Measurements from ENCODE around the gene ARHGEF6.
"Not testable (repeated sequence)": the region's sequence is repeated elsewhere in the genome, so short reads cannot be mapped to it uniquely, and the experiment has no call there.

Gene ARHGEF6, protein sequence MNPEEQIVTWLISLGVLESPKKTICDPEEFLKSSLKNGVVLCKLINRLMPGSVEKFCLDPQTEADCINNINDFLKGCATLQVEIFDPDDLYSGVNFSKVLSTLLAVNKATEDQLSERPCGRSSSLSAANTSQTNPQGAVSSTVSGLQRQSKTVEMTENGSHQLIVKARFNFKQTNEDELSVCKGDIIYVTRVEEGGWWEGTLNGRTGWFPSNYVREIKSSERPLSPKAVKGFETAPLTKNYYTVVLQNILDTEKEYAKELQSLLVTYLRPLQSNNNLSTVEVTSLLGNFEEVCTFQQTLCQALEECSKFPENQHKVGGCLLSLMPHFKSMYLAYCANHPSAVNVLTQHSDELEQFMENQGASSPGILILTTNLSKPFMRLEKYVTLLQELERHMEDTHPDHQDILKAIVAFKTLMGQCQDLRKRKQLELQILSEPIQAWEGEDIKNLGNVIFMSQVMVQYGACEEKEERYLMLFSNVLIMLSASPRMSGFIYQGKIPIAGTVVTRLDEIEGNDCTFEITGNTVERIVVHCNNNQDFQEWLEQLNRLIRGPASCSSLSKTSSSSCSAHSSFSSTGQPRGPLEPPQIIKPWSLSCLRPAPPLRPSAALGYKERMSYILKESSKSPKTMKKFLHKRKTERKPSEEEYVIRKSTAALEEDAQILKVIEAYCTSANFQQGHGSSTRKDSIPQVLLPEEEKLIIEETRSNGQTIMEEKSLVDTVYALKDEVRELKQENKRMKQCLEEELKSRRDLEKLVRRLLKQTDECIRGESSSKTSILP

GRCh38 chrX:136780763-136781162 is at the start of gene ARHGEF6:
Gene ARHGEF6, minus strand, starts transcription at chrX:136780932. Its CDS starts 50 bp downstream, at chrX:136780882.
- DNase-seq, result no peak

DNA sequence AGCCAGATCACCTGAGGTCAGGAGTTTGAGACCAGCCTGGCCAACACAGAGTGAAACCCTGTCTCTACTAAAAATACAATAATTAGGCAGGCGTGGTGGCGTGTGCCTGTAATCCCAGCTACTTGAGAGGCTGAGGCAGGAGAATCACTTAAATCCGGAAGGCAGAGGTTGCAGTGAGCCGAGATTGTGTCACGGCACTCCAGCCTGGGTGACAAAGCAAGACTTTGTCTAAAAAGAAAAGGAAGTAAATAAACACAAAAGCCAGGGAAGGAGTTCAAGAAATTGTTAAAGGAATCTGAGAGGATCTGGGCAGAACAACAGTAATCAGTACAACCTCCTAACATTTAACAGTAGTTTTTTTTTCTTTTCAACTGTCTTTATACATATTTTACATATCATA is 48.7 kb upstream of the ARHGEF6 start:
- no peak for DNase-seq

- DNase-seq, result no peak
Observed at GRCh38 chrX:136828830-136829229, 48.1 kb upstream of the ARHGEF6 start.

GRCh38 chrX:136827026-136827425 is 46.3 kb upstream of the ARHGEF6 start:
- no peak for DNase-seq

GRCh38 chrX:136825771-136826170 is 45.0 kb upstream of the ARHGEF6 start:
- DNase-seq, result no peak

GRCh38 chrX:136823175-136823574 is 42.4 kb upstream of the ARHGEF6 start:
- no peak for DNase-seq

DNA sequence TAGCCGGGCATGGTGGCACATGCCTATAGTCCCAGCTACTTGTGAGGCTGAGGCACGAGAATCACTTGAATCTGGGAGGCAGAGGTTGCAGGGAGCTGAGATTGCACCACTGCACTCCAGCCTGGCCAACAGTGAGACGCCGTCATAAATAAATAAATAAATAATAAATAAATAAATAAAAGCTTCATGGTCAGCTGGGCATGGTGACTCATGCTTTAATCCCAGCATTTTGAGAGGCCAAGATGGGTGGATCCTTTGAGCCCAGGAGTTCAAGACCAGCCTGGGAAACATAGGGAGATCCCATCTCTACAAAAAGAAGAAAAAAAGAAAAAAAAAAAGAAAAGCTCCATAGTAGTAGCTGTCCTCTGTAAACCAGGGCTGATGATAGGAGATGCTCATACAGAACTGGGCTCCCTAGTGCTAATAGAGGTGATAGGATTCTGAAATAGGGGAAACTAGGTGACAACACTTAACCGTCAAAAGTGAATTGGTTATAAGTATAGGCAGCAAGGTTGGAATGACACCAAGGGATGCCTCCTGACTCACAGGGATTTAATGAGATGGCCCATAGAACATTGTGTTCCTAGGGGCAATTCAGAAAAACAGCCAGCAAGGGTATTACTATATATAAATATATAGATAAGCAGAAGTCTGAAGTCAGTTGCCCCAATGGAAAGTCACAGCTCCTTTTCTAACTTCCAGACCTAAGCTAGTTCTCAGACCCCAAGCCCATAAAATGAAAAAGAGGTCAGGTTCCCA is 41.8 kb upstream of the ARHGEF6 start:
- DNase-seq, result no peak

DNA sequence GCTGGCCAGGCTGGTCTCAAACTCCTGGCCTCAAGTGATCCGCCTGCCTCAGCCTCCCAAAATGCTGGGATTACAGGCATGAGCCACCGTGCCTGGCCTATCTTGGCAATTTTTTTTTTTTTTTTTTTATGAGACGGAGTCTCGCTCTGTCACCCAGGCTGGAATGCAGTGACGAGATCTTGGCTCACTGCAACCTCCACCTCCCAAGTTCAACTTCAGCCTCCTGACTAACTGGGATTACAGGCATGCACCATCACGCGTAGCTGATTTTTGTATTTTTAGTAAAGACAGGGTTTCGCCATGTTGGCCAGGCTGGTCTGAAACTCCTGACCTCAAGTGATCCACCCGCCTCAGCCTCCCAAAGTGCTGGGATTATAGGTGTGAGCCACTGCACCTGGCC is 39.0 kb upstream of the ARHGEF6 start:
- not testable (repeated sequence) for DNase-seq

- DNase-seq, result no peak
Observed at GRCh38 chrX:136819031-136819703, 38.4 kb upstream of the ARHGEF6 start.

- no peak for DNase-seq
Observed at GRCh38 chrX:136816975-136817374, 36.2 kb upstream of the ARHGEF6 start.

DNA sequence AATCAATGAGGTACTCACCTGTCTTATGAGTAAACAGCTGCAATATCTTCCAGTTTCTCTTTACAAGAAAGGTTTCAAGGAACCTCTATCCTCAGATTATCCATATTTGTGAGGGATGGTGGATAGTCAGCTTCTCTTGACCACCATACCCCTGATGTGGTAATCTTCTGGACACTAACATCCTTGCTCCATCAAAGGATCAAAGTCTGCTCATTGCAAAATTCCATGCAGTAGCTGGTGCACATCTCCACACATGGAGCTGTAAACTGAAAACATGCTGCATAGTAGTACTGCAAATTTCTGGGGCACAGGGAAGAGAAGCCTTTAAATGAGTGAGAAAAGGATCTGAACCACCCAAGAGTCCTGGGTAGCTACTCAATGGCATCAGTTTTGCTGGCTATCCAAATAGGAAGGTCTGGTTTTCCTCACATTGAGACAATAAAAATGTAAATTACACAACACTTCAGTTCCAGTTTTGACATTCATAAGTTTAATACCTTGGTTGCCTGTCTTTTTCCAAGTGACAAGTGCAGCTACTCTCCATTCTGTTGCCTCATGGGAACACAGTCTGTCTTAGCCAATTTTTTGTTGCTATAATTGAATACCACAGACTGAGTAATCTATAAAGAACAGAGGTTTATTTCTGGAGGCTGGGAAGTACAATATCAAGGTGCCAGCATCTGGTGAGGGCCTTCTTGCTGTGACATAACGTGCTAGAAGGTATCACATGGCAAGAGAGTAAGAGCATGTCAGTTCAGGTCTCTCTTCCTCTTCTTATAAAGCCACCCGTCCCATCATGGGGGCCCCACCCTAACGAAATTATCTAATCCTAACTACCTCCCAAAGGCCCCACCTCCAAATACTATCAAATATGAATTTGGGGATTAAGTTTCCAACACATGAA is 34.4 kb upstream of the ARHGEF6 start:
- no peak for DNase-seq

DNA sequence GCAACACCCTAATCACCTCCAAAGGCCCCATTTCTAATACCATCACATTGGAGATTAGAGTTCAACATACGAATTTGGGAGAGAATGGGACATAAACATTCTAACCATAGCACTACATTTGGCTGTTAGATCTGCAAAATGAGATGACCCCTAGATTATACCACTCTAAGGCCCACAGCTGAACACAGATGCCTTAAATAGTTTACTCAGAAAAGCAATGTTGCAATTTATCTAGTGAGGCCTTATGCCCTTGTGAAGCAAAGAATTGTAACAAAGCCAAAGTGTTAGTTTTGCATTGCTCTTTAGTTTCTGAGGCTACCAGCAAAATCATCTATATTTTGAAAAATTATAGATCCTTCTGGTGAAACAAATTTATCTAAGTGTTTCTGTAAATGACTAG is 31.6 kb upstream of the ARHGEF6 start:
- no peak for DNase-seq

DNA sequence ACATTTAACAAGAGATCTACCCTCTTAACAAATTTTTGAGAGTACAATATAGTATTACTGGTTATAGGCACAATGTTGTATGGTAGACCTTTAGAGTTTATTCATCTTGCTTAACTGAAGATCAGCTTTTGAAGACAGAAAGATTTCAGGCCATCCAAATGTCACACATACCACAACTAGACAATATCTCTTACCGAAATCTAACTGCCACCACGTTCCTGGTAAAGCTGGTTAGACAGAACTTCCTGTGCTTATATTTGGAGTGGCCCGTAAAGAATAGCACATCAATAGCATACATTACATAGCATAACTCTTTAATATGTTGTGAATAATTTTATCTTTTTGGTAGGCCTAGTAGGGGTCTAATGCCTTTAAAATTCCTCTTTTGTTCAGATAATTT is 29.8 kb upstream of the ARHGEF6 start:
- no peak for DNase-seq

GRCh38 chrX:136806891-136807410 is 26.2 kb upstream of the ARHGEF6 start:
- DNase-seq, result no peak

- no peak for DNase-seq
Observed at GRCh38 chrX:136802515-136802914, 21.8 kb upstream of the ARHGEF6 start.

DNA sequence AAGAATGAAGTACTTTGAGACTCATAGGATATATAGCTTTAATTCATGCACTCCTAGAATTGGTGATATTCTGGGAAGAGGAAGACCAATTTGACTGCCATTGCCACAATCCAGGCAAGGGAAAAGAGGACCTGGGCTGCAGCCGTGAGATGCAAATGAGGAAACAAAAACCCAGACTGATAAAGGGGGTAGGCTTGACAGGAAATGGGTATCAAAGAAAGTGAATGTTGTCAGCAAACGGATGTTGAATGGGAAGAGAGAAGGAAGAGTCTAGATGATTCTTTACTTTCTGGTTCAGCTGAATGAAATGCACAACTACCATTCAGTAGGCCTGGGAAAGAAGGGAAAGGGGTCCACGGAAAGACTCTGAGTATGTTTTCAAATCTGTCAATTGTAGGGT is 17.1 kb upstream of the ARHGEF6 start:
- no peak for DNase-seq

DNA sequence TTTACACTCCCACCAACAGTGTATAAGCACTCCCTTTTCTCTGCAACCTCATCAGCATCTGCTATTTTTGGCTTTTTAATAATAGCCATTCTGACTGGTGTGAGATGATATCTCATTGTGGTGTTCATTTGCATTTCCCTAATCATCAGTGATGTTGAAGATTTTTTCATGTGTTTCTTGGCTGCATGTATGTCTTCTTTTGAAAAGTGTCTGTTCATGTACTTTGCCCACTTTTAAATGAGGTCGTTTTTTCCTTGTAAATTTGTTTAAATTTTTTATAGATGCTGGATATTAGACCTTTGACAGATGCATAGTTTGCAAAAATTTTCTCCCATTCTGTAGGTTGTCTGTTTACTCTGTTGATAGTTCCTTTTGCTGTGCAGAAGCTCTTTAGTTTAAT is 14.4 kb upstream of the ARHGEF6 start:
- not testable (repeated sequence) for DNase-seq

- DNase-seq, result not testable (repeated sequence)
Observed at GRCh38 chrX:136794660-136795059, 13.9 kb upstream of the ARHGEF6 start.

- no peak for DNase-seq
Observed at GRCh38 chrX:136794080-136794479, 13.3 kb upstream of the ARHGEF6 start.

- no peak for DNase-seq
Observed at GRCh38 chrX:136789856-136790255, 9.1 kb upstream of the ARHGEF6 start.

- DNase-seq, result no peak
Observed at GRCh38 chrX:136784231-136784630, 3.5 kb upstream of the ARHGEF6 start.

DNA sequence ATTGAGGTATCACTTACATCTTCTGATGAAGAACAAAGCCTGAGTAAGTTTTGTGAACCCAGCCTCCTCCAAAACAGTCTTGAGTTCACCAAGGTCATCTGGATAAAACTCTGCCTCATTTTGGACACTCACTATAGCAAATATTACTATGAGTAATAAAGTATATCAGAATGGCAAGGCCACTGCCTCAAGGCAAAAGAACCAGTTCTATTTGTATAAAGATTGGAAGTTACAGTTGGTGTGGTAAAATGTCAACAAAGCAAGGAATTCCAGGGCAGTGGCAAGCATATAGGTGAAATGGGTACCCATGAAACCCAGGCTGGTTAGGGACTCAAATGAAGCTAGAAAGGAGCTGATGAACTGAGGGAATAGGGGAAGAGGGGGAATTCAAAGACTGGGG is 2.4 kb upstream of the ARHGEF6 start:
- no peak for DNase-seq

Data from islet precursor cell (in vitro differentiated cells).